Prostate gland (tissue), 2 donors: ENCODE measurements around the gene KCNQ1. TPM values are rescaled to one million over a fixed set of nuclear protein-coding genes. Genes with fewer than 3 reads are reported as not detected.

Experiments
- DNase-seq: peaks from one replicate; pipeline ENCODE4 v3.0.0-alpha.2; 2019; ENCODE audit warnings: low spot score
- H3K27ac ChIP-seq, 2 donors: fragments of 200-600 bp; sonication (generic); 2 replicates each; pipeline ENCODE4 v1.5.1; 2017 to 2019
- H3K27me3 ChIP-seq: fragments of 200-600 bp; sonication (generic); replicated peaks from 2 replicates; pipeline ENCODE4 v1.5.1; 2019; ENCODE audit not compliant: insufficient read depth
- H3K36me3 ChIP-seq, 2 donors: fragments of 200-600 bp; sonication (generic); 1 replicate in 1 of 2; 2 replicates in 1 of 2; pipeline versions ENCODE4 v1.5.1 to v1.8.1; 2017 to 2019
- H3K4me1 ChIP-seq: fragments of 200-600 bp; sonication (generic); replicated peaks from 2 replicates; pipeline ENCODE4 v1.5.1; 2019
- H3K4me3 ChIP-seq, 2 donors: fragments of 200-600 bp; sonication (generic); 2 replicates each; pipeline ENCODE4 v1.5.1; 2017 to 2019
- H3K9me3 ChIP-seq: fragments of 200-600 bp; sonication (generic); 2 replicates; pipeline ENCODE4 v1.5.1; 2017
- POLR2A ChIP-seq: fragments of 450-650 bp; IDR thresholded peaks from one replicate; pipeline ENCODE4 v1.6.1; 2016; ENCODE audit warnings: antibody characterized with exemption, mild to moderate bottlenecking
- POLR2AphosphoS5 ChIP-seq: sonication (generic); formaldehyde crosslinking; IDR thresholded peaks from one replicate; pipeline ENCODE4 v1.6.1; 2017; ENCODE audit warnings: antibody characterized with exemption
- WGBS: methylation state at CpG from one replicate; pipeline ENCODE4 v1.1.5; 2018; 5-methylcytosine and 5-hydroxymethylcytosine counted together
- intact Hi-C: fragments of 100-400 bp; cut with DNase I; formaldehyde crosslinking; loops from one replicate; pipeline ENCODE4 v1.14.2; 2022
- total RNA-seq, 2 donors: library from RNA; depleted of rRNA; stranded (reverse); fragments of >200 nt; gene quantifications; one replicate each; pipeline ENCODE4 v1.1.0, GENCODE V29; 2016
- TF ChIP-seq, protein P1 (sequence below), 4 experiments: fragments of 200-600 bp in 2 of 4; fragments of 450-650 bp in 2 of 4; sonication (generic) in 2 of 4; IDR thresholded peaks; 1 replicate in 3 of 4; 2 replicates in 1 of 4; pipeline ENCODE4 v1.5.1; 2016 to 2019; ENCODE audit warnings: antibody characterized with exemption in 4 of 4, mild to moderate bottlenecking in 2 of 4, moderate library complexity in 2 of 4

Gene KCNQ1
- total RNA-seq, 2 donors from 2014 or later: 10.0 to 33.8 TPM

DNA sequence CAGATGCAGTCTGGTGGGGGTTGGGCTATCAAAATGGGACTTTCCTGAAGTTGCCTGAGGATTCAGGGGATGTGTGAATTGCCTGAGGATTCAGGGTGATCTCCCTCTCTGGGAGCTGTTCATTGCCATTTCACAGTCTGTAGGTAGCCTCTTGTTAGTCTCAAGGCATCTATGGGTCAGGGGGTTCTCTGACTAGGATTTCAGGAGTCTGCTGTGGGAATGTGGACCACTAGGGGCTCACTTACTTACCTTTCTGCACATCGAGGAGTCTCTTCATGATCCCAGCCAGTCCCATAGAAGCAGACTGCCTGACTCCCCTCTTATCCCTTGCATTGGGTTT, 200.9 kb downstream of the KCNQ1 start:
- no peak overlapping the region for H3K4me3 ChIP-seq

DNA sequence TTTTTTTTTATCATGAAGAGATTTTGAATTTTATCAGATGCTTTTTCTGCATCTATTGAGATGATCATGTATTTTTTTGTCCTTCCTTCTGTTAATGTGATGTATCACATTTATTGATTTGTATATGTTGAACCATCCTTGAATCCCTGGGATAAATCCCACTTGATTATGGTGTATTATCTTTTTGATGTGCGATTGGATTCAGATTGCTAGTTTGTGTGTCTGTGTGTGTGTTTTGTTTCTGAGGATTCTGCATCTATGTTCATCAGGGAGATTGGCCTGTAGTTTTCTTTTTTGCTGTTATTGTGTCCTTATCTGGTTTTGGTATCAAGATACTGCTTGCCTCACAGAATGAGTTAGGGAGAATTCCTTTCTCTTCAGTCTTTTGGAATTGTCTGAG, 202.4 kb downstream of the KCNQ1 start:
- Histone ChIP-seq H3K27ac (no peak overlapping the region), H3K27me3 (no peaks in the 10 kb centered on the region), H3K4me3 (no peak overlapping the region), H3K36me3 (no peaks in the 10 kb centered on the region), H3K9me3 (no peaks in the 10 kb centered on the region), H3K4me1 (no peaks in the 10 kb centered on the region)
- WGBS: 79% methylated on average over 1 of the region's 1 CpG
- no peak for DNase-seq
- intact Hi-C loops: no loop called here
- TF ChIP-seq POLR2AphosphoS5 (no peak), POLR2A (no peak)
- TF ChIP-seq, protein P1, sequence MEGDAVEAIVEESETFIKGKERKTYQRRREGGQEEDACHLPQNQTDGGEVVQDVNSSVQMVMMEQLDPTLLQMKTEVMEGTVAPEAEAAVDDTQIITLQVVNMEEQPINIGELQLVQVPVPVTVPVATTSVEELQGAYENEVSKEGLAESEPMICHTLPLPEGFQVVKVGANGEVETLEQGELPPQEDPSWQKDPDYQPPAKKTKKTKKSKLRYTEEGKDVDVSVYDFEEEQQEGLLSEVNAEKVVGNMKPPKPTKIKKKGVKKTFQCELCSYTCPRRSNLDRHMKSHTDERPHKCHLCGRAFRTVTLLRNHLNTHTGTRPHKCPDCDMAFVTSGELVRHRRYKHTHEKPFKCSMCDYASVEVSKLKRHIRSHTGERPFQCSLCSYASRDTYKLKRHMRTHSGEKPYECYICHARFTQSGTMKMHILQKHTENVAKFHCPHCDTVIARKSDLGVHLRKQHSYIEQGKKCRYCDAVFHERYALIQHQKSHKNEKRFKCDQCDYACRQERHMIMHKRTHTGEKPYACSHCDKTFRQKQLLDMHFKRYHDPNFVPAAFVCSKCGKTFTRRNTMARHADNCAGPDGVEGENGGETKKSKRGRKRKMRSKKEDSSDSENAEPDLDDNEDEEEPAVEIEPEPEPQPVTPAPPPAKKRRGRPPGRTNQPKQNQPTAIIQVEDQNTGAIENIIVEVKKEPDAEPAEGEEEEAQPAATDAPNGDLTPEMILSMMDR (IDR thresholded peaks at IDR 0.05): no peak

More for the DNA sequence above, 200.9 kb downstream of the KCNQ1 start:
- DNase-seq: no peak
- Histone ChIP-seq H3K4me1 (no peaks in the 10 kb centered on the region), H3K27me3 (no peaks in the 10 kb centered on the region), H3K36me3 (no peaks in the 10 kb centered on the region), H3K9me3 (no peaks in the 10 kb centered on the region), H3K27ac (no peak overlapping the region)
- 89% methylated on average over 1 of the region's 1 CpG for WGBS
- intact Hi-C loops: no loop called here
- TF ChIP-seq POLR2AphosphoS5: no peak
- no peak for TF ChIP-seq POLR2A
- TF ChIP-seq, protein P1 (IDR thresholded peaks at IDR 0.05): no peak

DNA sequence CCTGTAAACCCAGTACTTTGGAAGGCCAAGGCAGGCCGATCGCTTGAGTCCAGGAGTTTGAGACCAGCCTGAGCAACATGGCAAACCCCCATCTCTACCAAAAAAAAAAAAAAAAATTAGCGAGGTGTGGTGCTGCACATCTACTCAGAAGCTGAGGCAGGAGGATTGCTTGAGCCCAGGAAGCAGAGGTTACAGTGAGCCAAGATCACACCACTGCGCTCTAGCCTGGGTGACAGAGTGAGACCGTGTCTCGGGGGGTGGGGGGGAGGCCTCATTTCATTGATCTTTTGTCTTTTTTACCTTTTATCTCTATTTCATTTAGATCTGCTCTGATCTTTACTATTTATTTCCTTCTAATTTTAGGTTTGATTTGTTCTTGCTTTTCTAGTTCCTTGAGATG, 203.1 kb downstream of the KCNQ1 start:
- DNase-seq: no peak
- H3K27me3 ChIP-seq: no peaks in the 10 kb centered on the region
- 84% methylated on average over 6 of the region's 6 CpGs for WGBS
- H3K36me3 ChIP-seq: no peaks in the 10 kb centered on the region
- intact Hi-C loops: no loop called here
- H3K4me3 ChIP-seq: no peak overlapping the region
- TF ChIP-seq, protein P1 (IDR thresholded peaks at IDR 0.05): no peak
- TF ChIP-seq POLR2A (no peak), POLR2AphosphoS5 (no peak)
- H3K4me1 ChIP-seq: no peaks in the 10 kb centered on the region
- no peak overlapping the region for H3K27ac ChIP-seq
- H3K9me3 ChIP-seq: no peaks in the 10 kb centered on the region

DNA sequence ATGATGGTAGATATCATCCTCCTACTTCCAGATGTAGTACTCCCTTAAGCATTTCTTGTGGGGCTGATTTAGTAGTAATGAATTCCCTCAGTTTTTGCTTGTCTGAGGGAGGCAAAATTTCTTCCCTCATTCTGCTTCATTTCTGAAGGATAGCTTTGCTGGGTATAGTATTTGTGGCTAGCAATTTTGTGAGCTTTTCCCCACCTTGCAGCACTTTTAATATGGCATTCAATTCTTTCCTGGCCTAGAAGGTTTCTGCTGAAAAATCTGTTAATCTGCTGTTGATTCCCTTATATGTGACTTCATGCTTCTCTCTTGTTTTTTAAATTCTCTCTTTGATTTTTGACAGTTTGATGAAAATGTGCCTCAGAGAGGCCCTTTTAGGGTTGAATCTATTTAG, 204.6 kb downstream of the KCNQ1 start:
- H3K27ac ChIP-seq: no peak overlapping the region
- H3K9me3 ChIP-seq: no peaks in the 10 kb centered on the region
- H3K27me3 ChIP-seq: no peaks in the 10 kb centered on the region
- no peak overlapping the region for H3K4me3 ChIP-seq
- no peaks in the 10 kb centered on the region for H3K4me1 ChIP-seq
- no peak for DNase-seq
- TF ChIP-seq POLR2AphosphoS5: no peak
- intact Hi-C loops: no loop called here
- no peaks in the 10 kb centered on the region for H3K36me3 ChIP-seq

DNA sequence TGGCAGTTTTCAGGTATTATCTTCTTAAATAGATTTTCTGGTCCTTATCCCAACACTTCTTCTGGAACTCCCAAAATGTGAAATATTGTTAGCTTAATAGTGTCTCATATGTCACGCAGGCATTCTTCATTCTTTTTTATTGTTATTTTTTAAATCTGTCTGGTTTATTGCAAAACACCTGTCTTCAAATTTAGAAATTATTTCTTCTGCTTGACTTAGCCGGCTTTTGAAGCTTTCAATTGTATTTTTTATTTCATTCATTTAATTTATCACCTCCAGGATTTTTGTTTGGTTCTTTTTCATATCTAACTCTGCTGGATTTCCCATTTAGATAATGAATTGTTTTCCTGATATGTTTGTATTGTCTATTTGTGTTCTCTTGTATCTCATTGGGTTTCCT, 205.0 kb downstream of the KCNQ1 start:
- no peak for DNase-seq
- WGBS: 94% methylated on average over 2 of the region's 2 CpGs
- no peaks in the 10 kb centered on the region for H3K27me3 ChIP-seq
- no peaks in the 10 kb centered on the region for H3K9me3 ChIP-seq
- H3K4me3 ChIP-seq: no peak overlapping the region
- no peaks in the 10 kb centered on the region for H3K36me3 ChIP-seq
- no peak for TF ChIP-seq POLR2A
- TF ChIP-seq, protein P1 (IDR thresholded peaks at IDR 0.05): no peak
- TF ChIP-seq POLR2AphosphoS5: no peak
- intact Hi-C loops: no loop called here
- no peak overlapping the region for H3K27ac ChIP-seq
- no peaks in the 10 kb centered on the region for H3K4me1 ChIP-seq
